ENCODE data around the gene AFAP1.
A peak's percentile ranks its signal among the peaks of the same experiment; 100 is the strongest.

The AFAP1 gene

GRCh38 chr4:7821245-7822136 lies 118.2 kb downstream of the AFAP1 start:
- peak in 1 of 2 donors; percentile 65 for DNase-seq (ENCODE audit: low read depth in 2 of 2)

GRCh38 chr4:7820031-7820818 lies 119.4 kb downstream of the AFAP1 start:
- H3K4me3 ChIP-seq (replicated peaks in 1 of 2; ENCODE audit: low read depth in 2 of 2, low read length in 2 of 2): no peak overlapping the region
- no peak for TF ChIP-seq CTCF (IDR thresholded peaks at IDR 0.05; ENCODE audit: low read depth, low read length)
- no peak for DNase-seq (ENCODE audit: low read depth in 2 of 2)

More at GRCh38 chr4:7821245-7822136, 118.2 kb downstream of the AFAP1 start:
- no peak overlapping the region for H3K4me3 ChIP-seq (replicated peaks in 1 of 2; ENCODE audit: low read depth in 2 of 2, low read length in 2 of 2)
- TF ChIP-seq CTCF (IDR thresholded peaks at IDR 0.05; ENCODE audit: low read depth, low read length): no peak

- TF ChIP-seq CTCF (IDR thresholded peaks at IDR 0.05; ENCODE audit: low read depth, low read length): no peak
- H3K4me3 ChIP-seq (replicated peaks in 1 of 2; ENCODE audit: low read depth in 2 of 2, low read length in 2 of 2): no peak overlapping the region
- DNase-seq (ENCODE audit: low read depth in 2 of 2): no peak
Measured at GRCh38 chr4:7819446-7819845, 120.2 kb downstream of the AFAP1 start.

GRCh38 chr4:7818399-7818911 lies 121.2 kb downstream of the AFAP1 start:
- H3K4me3 ChIP-seq (replicated peaks in 1 of 2; ENCODE audit: low read depth in 2 of 2, low read length in 2 of 2): no peak overlapping the region
- no peak for TF ChIP-seq CTCF (IDR thresholded peaks at IDR 0.05; ENCODE audit: low read depth, low read length)
- peak in 1 of 2 donors; percentile 83 for DNase-seq (ENCODE audit: low read depth in 2 of 2)

- no peak for TF ChIP-seq CTCF (IDR thresholded peaks at IDR 0.05; ENCODE audit: low read depth, low read length)
- DNase-seq (ENCODE audit: low read depth in 2 of 2): peak in 1 of 2 donors; percentile 52
- H3K4me3 ChIP-seq (replicated peaks in 1 of 2; ENCODE audit: low read depth in 2 of 2, low read length in 2 of 2): no peak overlapping the region
Measured at GRCh38 chr4:7817877-7818398, 121.7 kb downstream of the AFAP1 start.

GRCh38 chr4:7816771-7817170 lies 122.9 kb downstream of the AFAP1 start:
- no peak for DNase-seq (ENCODE audit: low read depth in 2 of 2)
- TF ChIP-seq CTCF (IDR thresholded peaks at IDR 0.05; ENCODE audit: low read depth, low read length): no peak
- H3K4me3 ChIP-seq (replicated peaks in 1 of 2; ENCODE audit: low read depth in 2 of 2, low read length in 2 of 2): no peak overlapping the region
